BJ (cell line): Measurements from ENCODE around the gene RTN4RL1. TPM values are rescaled to one million over a fixed set of nuclear protein-coding genes. Genes with fewer than 3 reads are reported as not detected.

Experiments used
- CTCF ChIA-PET: fragments of 350-600 bp; formaldehyde crosslinking; extraction: SDS; loops from one replicate; lab custom pipeline; 2021; ENCODE audit warnings: antibody characterized with exemption, inconsistent platforms; lab: Yijun Ruan, JAX
- POLR2A ChIA-PET: fragments of 300-600 bp; sonication (Branson Sonifier 250); formaldehyde crosslinking; extraction: SDS; loops from one replicate; lab custom pipeline; 2021; ENCODE audit warnings: antibody characterized with exemption; lab: Charles Lee
- DNase-seq: peaks from one replicate; pipeline ENCODE4 v3.0.0-alpha.2; 2011; ENCODE audit warnings: low read depth
- H3K27me3 ChIP-seq: 2 replicates; pipeline ENCODE4 v1.6.0; 2011; ENCODE audit warnings: low read length; ENCODE audit not compliant: control insufficient read depth, insufficient read depth
- H3K36me3 ChIP-seq: 2 replicates; pipeline ENCODE4 v1.5.1; 2011; ENCODE audit warnings: low read length; ENCODE audit not compliant: control insufficient read depth, insufficient read depth
- H3K4me3 ChIP-seq: 2 replicates; pipeline ENCODE4 v1.5.1; 2011; ENCODE audit warnings: low read depth, mild to moderate bottlenecking, control low read depth, low read length
- CTCF ChIP-seq: IDR thresholded peaks from 2 replicates; pipeline ENCODE4 v1.5.1; 2011; ENCODE audit warnings: low read depth, mild to moderate bottlenecking, control low read depth, inconsistent platforms, low read length, moderate library complexity; ENCODE audit not compliant: insufficient read depth
- polyA plus RNA-seq: library from polyadenylated mRNA; depleted of rRNA; stranded (reverse); fragments of >200 nt; gene quantifications from 2 replicates; pipeline ENCODE4 v1.2.3, GENCODE V29; 2011

The RTN4RL1 gene
- polyA plus RNA-seq, 1 experiment = 0.32 TPM

DNA sequence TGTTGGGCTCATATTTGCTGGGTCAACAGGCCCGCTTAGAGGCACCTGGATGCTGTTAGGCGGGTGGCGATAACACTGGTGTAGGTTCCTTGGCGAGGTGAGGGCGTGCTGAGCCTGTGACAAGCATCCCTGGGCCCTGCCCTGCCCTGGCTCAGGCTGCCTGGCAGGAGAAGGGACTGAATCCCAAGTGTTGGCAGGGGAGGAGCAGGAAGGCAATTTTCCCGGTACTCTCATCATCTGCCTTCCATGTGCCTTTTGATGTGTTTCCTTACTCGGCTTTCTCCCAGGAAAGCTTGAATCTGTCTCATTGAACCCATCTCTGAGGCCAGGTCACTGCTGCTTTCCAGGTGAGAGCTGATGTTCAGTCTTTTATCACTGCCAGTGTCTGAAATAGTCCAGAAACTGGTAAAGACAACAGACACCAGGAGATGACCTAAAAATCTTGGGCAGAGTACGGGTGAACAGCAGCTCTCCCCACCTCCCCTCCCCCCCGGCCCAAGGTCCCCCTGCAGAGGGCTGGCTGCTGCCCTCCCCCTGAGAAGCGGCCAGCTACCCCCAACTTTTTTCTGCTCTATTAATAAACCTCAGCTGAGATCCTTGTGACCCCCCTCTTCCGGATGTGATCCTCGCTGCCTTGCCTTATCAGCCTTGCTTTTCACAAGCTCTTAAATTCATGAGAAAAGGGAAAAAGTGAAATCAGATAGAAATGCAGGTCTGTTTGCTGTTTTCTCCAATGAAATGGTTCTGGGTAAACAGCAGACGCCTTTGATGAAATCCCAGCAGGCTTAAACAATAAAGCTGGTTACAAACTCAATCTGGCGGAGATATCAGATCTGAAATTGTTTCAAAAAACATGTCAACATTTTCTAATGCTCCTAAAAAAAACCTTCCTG is 29.0 kb downstream of the RTN4RL1 start:
- H3K27me3 ChIP-seq = peaks cover 2% of the 10 kb centered on the region
- CTCF ChIA-PET = interaction anchor here (0.7 to 1.9 kb wide), 2 partner anchors 87 to 423 kb away, joined by 3 to 5 read pairs; no protein-coding TSS in a partner anchor
- POLR2A ChIA-PET = no interaction called here
- no peaks in the 10 kb centered on the region for H3K36me3 ChIP-seq
- H3K4me3 ChIP-seq = no peak overlapping the region
- TF ChIP-seq CTCF = no peak
- DNase-seq = no peak

GRCh38 chr17:1995321-1995892 is 29.7 kb downstream of the RTN4RL1 start:
- CTCF ChIA-PET = interaction anchor here (0.7 to 1.9 kb wide), 2 partner anchors 86 to 422 kb away, joined by 3 to 5 read pairs; no protein-coding TSS in a partner anchor
- Histone ChIP-seq H3K36me3 (no peaks in the 10 kb centered on the region), H3K27me3 (peaks cover 2% of the 10 kb centered on the region), H3K4me3 (no peak overlapping the region)
- no peak for TF ChIP-seq CTCF
- no peak for DNase-seq
- POLR2A ChIA-PET = no interaction called here

GRCh38 chr17:1994707-1995106 is 30.4 kb downstream of the RTN4RL1 start:
- H3K36me3 ChIP-seq = no peaks in the 10 kb centered on the region
- H3K4me3 ChIP-seq = no peak overlapping the region
- DNase-seq = no peak
- CTCF ChIA-PET = no interaction called here
- POLR2A ChIA-PET = no interaction called here
- H3K27me3 ChIP-seq = peaks cover 2% of the 10 kb centered on the region
- TF ChIP-seq CTCF = no peak

- no peak for DNase-seq
- Histone ChIP-seq H3K27me3 (peaks cover 2% of the 10 kb centered on the region), H3K4me3 (no peak overlapping the region), H3K36me3 (no peaks in the 10 kb centered on the region)
- no peak for TF ChIP-seq CTCF
- CTCF ChIA-PET = no interaction called here
- POLR2A ChIA-PET = no interaction called here
These were observed 32.6 kb downstream of the RTN4RL1 start for GRCh38 chr17:1992541-1992940.

DNA sequence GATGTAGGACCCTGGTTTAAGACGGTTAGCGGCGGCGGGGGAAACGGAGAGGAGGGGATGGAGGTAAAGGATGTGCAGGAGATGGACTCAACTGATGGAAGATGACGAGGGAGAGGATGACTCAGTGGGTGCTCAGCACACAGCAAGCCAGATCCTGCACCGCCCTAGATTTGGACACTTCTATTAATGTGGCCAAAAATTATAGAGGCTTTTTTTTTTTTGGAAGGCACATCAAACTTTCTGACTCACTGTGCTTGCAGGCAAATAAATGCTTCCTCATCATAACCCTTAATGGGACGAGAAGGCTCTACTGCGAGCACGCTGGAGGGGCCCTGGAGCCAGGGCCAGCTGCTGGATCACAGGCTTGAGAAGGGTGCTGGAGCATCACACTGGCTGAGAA is 36.0 kb downstream of the RTN4RL1 start:
- CTCF ChIA-PET = no interaction called here
- DNase-seq = peak; percentile 87
- no peak overlapping the region for H3K4me3 ChIP-seq

More for the DNA sequence above, 36.0 kb downstream of the RTN4RL1 start:
- no peaks in the 10 kb centered on the region; the same call in 1 of the 2 replicates for H3K27me3 ChIP-seq
- TF ChIP-seq CTCF = no peak
- H3K36me3 ChIP-seq = no peaks in the 10 kb centered on the region
- POLR2A ChIA-PET = no interaction called here
